Astrocyte of the spinal cord (primary cell): ENCODE measurements around the gene ME3.

ENCODE experiments used
- DNase-seq: peaks from one replicate; pipeline ENCODE4 v3.0.0; 2011; ENCODE audit warnings: low read depth, low spot score
- H3K4me3 ChIP-seq: 2 replicates; pipeline ENCODE4 v1.5.1; 2011; ENCODE audit warnings: low read depth, mild to moderate bottlenecking, low read length, moderate library complexity
- in situ Hi-C: cut with HindIII; loops from 2 replicates; pipeline ENCODE4 v1.10.0; 2017; ENCODE audit warnings: low sequenced_read_pairs
- TF ChIP-seq, protein P1 (sequence below): IDR thresholded peaks from 2 replicates; pipeline ENCODE4 v1.5.1; 2012; ENCODE audit warnings: low read depth, mild to moderate bottlenecking, low read length, inconsistent platforms

ME3 gene

DNA sequence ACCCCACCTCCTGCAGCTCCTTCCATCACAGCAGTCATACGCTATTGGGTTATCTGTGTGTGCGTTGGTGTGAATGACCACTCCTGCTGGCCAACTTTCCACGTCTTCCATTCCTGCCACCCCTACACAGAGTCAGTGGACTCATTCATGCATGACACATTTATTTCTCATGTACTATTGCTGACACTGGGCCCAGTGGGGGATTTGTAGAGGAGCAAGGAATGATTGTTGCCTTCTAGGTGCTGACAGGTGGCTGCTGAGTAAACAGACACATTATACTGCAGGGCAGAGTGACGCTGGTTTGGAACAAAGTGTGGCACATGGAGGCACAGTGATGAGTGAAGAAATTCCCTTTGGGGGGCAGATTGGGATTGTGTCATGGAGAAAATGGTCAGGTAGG, 183.9 kb downstream of the ME3 start:
- H3K4me3 ChIP-seq: no peak overlapping the region
- TF ChIP-seq, protein P1, sequence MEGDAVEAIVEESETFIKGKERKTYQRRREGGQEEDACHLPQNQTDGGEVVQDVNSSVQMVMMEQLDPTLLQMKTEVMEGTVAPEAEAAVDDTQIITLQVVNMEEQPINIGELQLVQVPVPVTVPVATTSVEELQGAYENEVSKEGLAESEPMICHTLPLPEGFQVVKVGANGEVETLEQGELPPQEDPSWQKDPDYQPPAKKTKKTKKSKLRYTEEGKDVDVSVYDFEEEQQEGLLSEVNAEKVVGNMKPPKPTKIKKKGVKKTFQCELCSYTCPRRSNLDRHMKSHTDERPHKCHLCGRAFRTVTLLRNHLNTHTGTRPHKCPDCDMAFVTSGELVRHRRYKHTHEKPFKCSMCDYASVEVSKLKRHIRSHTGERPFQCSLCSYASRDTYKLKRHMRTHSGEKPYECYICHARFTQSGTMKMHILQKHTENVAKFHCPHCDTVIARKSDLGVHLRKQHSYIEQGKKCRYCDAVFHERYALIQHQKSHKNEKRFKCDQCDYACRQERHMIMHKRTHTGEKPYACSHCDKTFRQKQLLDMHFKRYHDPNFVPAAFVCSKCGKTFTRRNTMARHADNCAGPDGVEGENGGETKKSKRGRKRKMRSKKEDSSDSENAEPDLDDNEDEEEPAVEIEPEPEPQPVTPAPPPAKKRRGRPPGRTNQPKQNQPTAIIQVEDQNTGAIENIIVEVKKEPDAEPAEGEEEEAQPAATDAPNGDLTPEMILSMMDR: no peak
- in situ Hi-C loops: no loop called here
- DNase-seq: no peak

DNA sequence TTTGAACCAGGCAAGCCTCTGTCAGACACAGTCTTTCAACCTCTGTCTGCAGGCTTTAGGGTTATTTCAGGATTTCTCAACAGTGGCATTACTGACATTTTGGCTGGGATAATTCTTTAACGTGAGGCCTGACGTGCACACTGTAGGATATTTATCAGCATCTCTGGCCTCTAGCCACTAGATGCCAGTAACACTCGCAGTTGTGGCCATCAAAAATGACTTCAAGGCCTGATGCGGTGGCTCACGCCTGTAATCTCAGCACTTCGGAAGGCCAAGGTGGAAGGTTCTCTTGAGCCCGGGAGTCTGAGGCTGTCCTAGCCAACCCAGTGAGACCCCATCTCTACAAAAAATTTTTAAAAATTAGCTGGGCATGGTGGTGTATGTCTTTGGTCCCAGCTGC, 184.7 kb downstream of the ME3 start:
- H3K4me3 ChIP-seq: no peak overlapping the region
- TF ChIP-seq, protein P1: no peak
- in situ Hi-C loops: no loop called here
- DNase-seq: no peak

DNA sequence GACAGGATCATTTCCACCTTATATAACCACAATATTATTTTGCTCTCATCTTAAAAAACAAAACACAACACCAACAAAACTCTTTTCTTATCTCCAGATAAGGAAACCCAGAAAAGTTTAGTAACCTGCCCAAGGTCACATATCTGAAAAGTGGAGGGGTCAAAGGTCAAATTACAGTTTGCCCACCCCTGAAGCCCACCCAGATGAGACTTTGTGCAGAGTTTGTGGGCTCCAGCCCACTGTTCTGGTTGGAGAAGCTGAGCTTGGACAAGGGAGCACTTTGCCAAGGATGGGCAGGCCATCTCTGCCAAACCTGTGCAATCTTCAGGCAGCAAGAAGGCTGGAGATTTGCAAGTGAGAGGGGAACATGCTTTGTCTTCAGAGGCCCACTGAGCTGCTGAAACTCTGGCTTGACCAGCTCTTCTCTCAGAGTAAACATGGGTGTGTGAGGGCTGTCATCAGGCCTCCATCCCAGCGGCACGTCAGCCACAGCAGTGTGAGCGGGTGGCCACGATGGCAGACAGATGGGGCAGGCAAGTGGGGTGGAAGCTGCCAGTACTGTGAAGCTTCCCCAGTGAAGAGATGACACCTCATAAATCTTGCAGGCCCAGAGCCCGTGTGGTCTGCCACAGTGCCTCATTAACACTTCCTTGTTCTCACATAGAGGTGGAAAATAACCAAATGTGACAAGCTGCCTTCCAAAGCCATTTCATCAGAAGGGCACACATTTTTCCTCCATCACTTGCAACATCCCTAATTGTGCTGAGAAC, 186.0 kb downstream of the ME3 start:
- TF ChIP-seq, protein P1: no peak
- in situ Hi-C loops: no loop called here
- DNase-seq: no peak
- no peak overlapping the region for H3K4me3 ChIP-seq

DNA sequence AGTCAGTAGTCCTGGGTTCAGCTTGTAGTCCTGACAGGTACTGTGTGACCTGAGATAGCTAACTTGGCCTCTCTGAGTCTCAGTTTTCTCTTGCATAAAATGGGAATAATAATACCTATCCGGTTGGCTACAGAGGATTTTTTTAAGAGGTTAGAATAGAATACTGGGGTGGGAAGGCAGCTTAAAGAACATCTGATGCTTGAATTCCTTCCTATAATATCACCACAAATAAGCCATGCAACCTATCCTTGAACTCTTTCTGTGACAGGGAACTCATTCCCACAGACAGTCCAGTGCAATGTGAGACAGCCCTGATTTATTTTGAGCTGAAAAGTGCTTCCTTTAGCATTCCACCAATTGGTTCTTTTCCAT, 187.6 kb downstream of the ME3 start:
- DNase-seq: no peak
- no peak overlapping the region for H3K4me3 ChIP-seq
- TF ChIP-seq, protein P1: no peak
- in situ Hi-C loops: no loop called here

DNA sequence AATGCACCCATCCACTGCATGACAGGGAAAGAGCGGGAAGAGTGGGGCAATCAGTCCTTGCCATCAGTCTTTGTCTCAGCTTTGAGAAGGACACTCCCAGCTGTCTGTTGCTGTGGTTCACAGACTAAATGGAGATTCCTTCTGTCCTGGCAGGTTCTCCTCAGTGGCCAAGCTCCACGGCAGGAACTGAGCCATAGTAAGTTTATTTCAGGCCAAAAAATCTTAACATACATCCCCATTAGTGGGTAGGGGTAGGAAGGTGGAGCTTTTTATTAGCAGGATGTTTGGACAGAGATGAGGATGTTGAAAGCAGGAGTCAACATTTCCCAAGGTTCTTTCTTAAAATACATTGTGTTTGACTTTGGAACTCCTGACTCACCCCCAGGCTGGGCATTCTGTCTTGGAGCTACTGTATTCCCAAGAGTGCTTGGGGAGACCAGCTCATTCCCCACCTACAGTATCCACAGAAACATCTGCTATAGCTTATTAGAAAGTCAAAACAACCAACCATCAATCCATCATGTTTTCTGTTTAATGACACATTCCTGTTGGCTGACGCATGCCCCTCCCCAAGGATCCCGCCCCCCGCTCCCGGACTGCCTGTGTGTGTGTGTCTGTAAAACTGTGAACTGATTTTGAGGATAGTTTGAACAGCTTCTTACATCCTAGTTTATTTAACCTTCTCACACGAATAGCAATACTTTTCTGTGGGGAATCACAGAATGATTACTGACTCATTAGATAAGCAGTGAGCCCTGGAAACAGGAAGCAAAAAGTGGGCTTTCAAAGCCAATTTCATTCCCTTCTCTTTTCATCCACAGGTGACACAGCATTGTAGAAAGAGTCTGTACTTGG, 188.2 kb downstream of the ME3 start:
- TF ChIP-seq, protein P1: no peak
- DNase-seq: peak; percentile 97

DNA sequence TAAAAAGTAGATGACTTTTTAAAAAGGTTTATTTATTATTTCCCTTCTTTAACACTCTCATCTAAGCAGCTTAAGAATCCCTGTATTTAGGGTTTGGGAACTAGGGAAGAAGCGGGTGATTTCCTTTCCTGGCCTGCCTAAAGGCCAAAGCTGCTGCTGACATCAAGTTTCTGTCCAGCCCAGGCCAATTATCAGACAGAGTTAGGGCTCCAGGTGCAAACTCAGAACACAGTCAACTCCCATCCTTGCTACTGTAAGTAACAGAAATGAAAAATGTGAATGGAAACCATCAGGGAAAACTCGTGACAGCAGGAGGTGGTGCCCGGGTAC, 188.8 kb downstream of the ME3 start:
- DNase-seq: no peak
- H3K4me3 ChIP-seq: no peak overlapping the region
- TF ChIP-seq, protein P1: no peak
- in situ Hi-C loops: no loop called here

More for the DNA sequence above, 188.2 kb downstream of the ME3 start:
- H3K4me3 ChIP-seq: no peak overlapping the region
- in situ Hi-C loops: no loop called here
